ENCODE results near the gene ABHD14A.

DNA sequence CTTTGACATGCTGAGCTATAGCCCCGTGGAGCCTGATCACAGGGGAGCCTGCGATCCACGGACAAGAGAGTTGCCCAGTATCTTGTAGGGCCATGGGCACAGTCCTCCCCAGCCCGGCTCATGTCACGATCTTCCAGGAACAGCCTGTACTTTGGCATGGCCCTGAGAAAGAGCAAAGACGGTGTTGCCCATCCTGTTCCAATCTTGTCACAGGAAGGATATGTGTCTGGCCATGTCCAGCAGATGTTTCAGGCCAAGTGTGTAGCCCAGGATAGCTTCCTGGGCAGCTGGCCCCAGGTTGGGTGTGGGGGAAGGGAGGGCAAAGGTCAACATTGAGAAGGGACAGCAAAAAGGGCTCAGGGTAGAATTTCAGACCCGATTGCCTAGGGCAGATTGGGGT, 37.8 kb downstream of the ABHD14A start:
- TF ChIP-seq, protein P1, sequence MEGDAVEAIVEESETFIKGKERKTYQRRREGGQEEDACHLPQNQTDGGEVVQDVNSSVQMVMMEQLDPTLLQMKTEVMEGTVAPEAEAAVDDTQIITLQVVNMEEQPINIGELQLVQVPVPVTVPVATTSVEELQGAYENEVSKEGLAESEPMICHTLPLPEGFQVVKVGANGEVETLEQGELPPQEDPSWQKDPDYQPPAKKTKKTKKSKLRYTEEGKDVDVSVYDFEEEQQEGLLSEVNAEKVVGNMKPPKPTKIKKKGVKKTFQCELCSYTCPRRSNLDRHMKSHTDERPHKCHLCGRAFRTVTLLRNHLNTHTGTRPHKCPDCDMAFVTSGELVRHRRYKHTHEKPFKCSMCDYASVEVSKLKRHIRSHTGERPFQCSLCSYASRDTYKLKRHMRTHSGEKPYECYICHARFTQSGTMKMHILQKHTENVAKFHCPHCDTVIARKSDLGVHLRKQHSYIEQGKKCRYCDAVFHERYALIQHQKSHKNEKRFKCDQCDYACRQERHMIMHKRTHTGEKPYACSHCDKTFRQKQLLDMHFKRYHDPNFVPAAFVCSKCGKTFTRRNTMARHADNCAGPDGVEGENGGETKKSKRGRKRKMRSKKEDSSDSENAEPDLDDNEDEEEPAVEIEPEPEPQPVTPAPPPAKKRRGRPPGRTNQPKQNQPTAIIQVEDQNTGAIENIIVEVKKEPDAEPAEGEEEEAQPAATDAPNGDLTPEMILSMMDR (IDR thresholded peaks at IDR 0.05; ENCODE audit: insufficient read depth, low read depth, low read length): no peak
- no peak for TF ChIP-seq EZH2 (IDR thresholded peaks at IDR 0.05; ENCODE audit: insufficient read depth, low read length)

Measured in astrocyte (in vitro differentiated cells and primary cell).